Panc1 (cell line): ENCODE measurements around the gene STXBP5. TPM values are rescaled to one million over a fixed set of nuclear protein-coding genes. Genes with fewer than 3 reads are reported as not detected.

Experiments
- ATAC-seq: fragments of 200-7000 bp; cut with Tn5 transposase; 2 replicates; pipeline ENCODE4 v1.9.1; 2020; ENCODE audit warnings: mild to moderate bottlenecking, moderate library complexity
- BruUV-seq: library from RNA; stranded (reverse); fragments of 400-500 nt; replicated peaks from 2 replicates; lab custom pipeline; 2021; lab: Mats Ljungman, UMichigan
- CTCF ChIA-PET: fragments of 300-600 bp; sonication (Branson Sonifier 250); formaldehyde crosslinking; loops from one replicate; lab custom pipeline; 2022; ENCODE audit warnings: antibody characterized with exemption; lab: Charles Lee
- POLR2A ChIA-PET: fragments of 300-600 bp; sonication (Branson Sonifier 250); formaldehyde crosslinking; loops from one replicate; lab custom pipeline; 2022; ENCODE audit warnings: antibody characterized with exemption; lab: Charles Lee
- DNase-seq: peaks from one replicate; pipeline ENCODE4 v3.0.0-alpha.2; 2010; ENCODE audit warnings: low read depth, low spot score
- H3K27ac ChIP-seq: 2 replicates; pipeline ENCODE4 v1.5.1; 2011; ENCODE audit warnings: mild to moderate bottlenecking, low read length, inconsistent platforms
- H3K27me3 ChIP-seq: fragments of 200-500 bp; sonication (Bioruptor generic); 2 replicates; pipeline ENCODE4 v1.6.0; 2014; ENCODE audit warnings: low read length, inconsistent platforms; ENCODE audit not compliant: control insufficient read depth, insufficient read depth
- H3K36me3 ChIP-seq: fragments of 200-500 bp; sonication (Bioruptor generic); 2 replicates; pipeline ENCODE4 v1.5.1; 2014; ENCODE audit warnings: inconsistent platforms, mild to moderate bottlenecking, low read length, moderate library complexity; ENCODE audit not compliant: control insufficient read depth, insufficient read depth
- H3K4me1 ChIP-seq: 2 replicates; pipeline ENCODE4 v1.5.1; 2011; ENCODE audit warnings: inconsistent platforms, mild to moderate bottlenecking, low read length, moderate library complexity; ENCODE audit not compliant: control insufficient read depth, insufficient read depth
- H3K4me3 ChIP-seq, 2 experiments: 2 replicates each; pipeline ENCODE4 v1.5.1; 2011 to 2012; ENCODE audit warnings: low read depth in 2 of 2, low read length in 2 of 2, mild to moderate bottlenecking in 2 of 2, inconsistent platforms in 1 of 2, moderate library complexity in 1 of 2
- H3K9me3 ChIP-seq: fragments of 200-500 bp; sonication (Bioruptor generic); 2 replicates; pipeline ENCODE4 v1.5.1; 2014; ENCODE audit warnings: low read depth, mild to moderate bottlenecking, inconsistent platforms, low read length, moderate library complexity; ENCODE audit not compliant: control insufficient read depth, insufficient read depth
- POLR2AphosphoS5 ChIP-seq: IDR thresholded peaks from 2 replicates; pipeline ENCODE4 v1.6.1; 2012; ENCODE audit warnings: mild to moderate bottlenecking, low read depth, low read length, moderate library complexity
- SIN3A ChIP-seq: IDR thresholded peaks from 2 replicates; pipeline ENCODE4 v1.6.1; 2012; ENCODE audit warnings: low read depth, mild to moderate bottlenecking, low read length, moderate library complexity, borderline replicate concordance; ENCODE audit not compliant: insufficient read depth
- TCF7L2 ChIP-seq: IDR thresholded peaks from 2 replicates; pipeline ENCODE4 v1.6.1; 2011; ENCODE audit warnings: mild to moderate bottlenecking, low read depth, low read length, inconsistent platforms
- in situ Hi-C: cut with HindIII; loops from 2 replicates; pipeline ENCODE4 v1.10.0; 2016; ENCODE audit warnings: low sequenced_read_pairs, low pct_unique_long_range_greater_than_20kb
- intact Hi-C: fragments of 100-400 bp; cut with micrococcal nuclease; formaldehyde crosslinking; loops from one replicate; pipeline ENCODE4 v1.10.0; 2022; ENCODE audit not compliant: unreplicated experiment
- total RNA-seq: library from RNA; stranded (reverse); gene quantifications from one replicate; pipeline ENCODE4 v1.2.1, GENCODE V29; 2021; ENCODE audit not compliant: unreplicated experiment
- TF ChIP-seq, protein P1 (sequence below), 2 experiments: IDR thresholded peaks; 2 replicates each; pipeline ENCODE4 v1.6.1; 2011 to 2012; ENCODE audit warnings: low read depth in 2 of 2, control low read depth in 1 of 2, low read length in 1 of 2, mild to moderate bottlenecking in 1 of 2, moderate library complexity in 1 of 2; ENCODE audit not compliant: insufficient read depth in 1 of 2
- TF ChIP-seq, protein P2 (sequence below): fragments of 450-650 bp; IDR thresholded peaks from 2 replicates; pipeline ENCODE4 v1.5.1; 2017; ENCODE audit warnings: mild to moderate bottlenecking

The STXBP5 gene
- total RNA-seq, 1 experiment from 2014 or later, result 77.8 TPM

DNA sequence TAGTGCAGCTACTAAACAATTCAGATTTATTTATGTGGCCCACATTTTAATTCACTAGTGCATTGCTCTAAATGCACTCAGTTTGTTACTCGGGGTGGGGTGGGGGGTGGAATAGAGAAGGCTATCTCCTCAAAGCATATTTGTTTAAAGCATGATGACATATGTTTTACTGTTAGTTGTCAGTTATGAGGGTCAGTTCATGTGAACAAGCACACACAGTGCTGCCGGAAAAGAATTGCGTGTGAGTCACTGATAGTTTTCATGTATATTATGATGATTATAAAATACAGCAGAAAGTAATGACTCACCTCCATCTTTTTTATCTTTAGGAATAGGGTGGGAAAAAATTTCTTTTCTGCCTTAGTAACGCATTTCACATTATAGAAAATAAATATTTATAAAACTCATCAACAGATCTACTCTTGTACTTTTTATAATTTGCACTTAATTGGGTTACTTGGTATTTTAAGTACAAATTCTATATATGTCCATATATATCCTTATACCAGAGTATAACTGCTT lies 42.2 kb upstream of the STXBP5 start:
- no peak for DNase-seq
- TF ChIP-seq, protein P1, sequence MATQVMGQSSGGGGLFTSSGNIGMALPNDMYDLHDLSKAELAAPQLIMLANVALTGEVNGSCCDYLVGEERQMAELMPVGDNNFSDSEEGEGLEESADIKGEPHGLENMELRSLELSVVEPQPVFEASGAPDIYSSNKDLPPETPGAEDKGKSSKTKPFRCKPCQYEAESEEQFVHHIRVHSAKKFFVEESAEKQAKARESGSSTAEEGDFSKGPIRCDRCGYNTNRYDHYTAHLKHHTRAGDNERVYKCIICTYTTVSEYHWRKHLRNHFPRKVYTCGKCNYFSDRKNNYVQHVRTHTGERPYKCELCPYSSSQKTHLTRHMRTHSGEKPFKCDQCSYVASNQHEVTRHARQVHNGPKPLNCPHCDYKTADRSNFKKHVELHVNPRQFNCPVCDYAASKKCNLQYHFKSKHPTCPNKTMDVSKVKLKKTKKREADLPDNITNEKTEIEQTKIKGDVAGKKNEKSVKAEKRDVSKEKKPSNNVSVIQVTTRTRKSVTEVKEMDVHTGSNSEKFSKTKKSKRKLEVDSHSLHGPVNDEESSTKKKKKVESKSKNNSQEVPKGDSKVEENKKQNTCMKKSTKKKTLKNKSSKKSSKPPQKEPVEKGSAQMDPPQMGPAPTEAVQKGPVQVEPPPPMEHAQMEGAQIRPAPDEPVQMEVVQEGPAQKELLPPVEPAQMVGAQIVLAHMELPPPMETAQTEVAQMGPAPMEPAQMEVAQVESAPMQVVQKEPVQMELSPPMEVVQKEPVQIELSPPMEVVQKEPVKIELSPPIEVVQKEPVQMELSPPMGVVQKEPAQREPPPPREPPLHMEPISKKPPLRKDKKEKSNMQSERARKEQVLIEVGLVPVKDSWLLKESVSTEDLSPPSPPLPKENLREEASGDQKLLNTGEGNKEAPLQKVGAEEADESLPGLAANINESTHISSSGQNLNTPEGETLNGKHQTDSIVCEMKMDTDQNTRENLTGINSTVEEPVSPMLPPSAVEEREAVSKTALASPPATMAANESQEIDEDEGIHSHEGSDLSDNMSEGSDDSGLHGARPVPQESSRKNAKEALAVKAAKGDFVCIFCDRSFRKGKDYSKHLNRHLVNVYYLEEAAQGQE (IDR thresholded peaks at IDR 0.05; ENCODE audit: insufficient read depth in 1 of 2, low read depth in 2 of 2, low read length in 1 of 2), result no peak
- no peak for TF ChIP-seq TCF7L2
- no peak for TF ChIP-seq POLR2AphosphoS5
- TF ChIP-seq, protein P2, sequence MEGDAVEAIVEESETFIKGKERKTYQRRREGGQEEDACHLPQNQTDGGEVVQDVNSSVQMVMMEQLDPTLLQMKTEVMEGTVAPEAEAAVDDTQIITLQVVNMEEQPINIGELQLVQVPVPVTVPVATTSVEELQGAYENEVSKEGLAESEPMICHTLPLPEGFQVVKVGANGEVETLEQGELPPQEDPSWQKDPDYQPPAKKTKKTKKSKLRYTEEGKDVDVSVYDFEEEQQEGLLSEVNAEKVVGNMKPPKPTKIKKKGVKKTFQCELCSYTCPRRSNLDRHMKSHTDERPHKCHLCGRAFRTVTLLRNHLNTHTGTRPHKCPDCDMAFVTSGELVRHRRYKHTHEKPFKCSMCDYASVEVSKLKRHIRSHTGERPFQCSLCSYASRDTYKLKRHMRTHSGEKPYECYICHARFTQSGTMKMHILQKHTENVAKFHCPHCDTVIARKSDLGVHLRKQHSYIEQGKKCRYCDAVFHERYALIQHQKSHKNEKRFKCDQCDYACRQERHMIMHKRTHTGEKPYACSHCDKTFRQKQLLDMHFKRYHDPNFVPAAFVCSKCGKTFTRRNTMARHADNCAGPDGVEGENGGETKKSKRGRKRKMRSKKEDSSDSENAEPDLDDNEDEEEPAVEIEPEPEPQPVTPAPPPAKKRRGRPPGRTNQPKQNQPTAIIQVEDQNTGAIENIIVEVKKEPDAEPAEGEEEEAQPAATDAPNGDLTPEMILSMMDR, result no peak
- no peak for TF ChIP-seq SIN3A
- intact Hi-C loops, result no loop called here
- H3K36me3 ChIP-seq, result no peaks in the 10 kb centered on the region
- H3K9me3 ChIP-seq, result no peaks in the 10 kb centered on the region
- no peak overlapping the region for H3K4me3 ChIP-seq
- no TSS peak for BruUV-seq
- H3K27me3 ChIP-seq, result no peaks in the 10 kb centered on the region
- no peak for ATAC-seq
- in situ Hi-C loops, result no loop called here
- no peak overlapping the region for H3K27ac ChIP-seq
- ChIA-PET POLR2A (no interaction called here), CTCF (no interaction called here)
- no peaks in the 10 kb centered on the region for H3K4me1 ChIP-seq

DNA sequence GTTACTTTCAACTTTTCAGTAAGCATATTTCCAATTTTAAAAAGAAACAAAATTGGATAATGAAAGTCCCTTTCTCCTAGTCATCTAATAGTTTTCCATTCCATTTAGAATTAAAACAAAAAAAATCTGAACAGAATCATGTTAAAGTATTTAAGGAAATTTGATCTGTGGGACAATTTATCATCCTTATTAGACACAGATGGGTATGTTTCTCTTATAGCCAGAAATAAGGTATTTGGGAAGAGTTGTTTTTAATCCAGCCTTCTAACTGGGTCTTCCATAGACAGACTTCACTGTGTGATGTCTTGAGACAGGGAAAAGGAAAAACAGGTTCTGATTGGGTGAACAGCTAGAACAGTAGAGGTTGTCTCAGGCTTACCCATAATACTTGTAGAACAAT lies 39.5 kb upstream of the STXBP5 start:
- TF ChIP-seq SIN3A (no peak), POLR2AphosphoS5 (no peak), TCF7L2 (no peak)
- TF ChIP-seq, protein P2, result no peak
- TF ChIP-seq, protein P1 (IDR thresholded peaks at IDR 0.05; ENCODE audit: insufficient read depth in 1 of 2, low read depth in 2 of 2, low read length in 1 of 2), result no peak
- Histone ChIP-seq H3K9me3 (no peaks in the 10 kb centered on the region), H3K27me3 (no peaks in the 10 kb centered on the region), H3K27ac (no peak overlapping the region), H3K36me3 (no peaks in the 10 kb centered on the region), H3K4me3 (no peak overlapping the region), H3K4me1 (no peaks in the 10 kb centered on the region)
- ChIA-PET POLR2A (no interaction called here), CTCF (no interaction called here)
- no TSS peak for BruUV-seq
- in situ Hi-C loops (no loop called here), intact Hi-C loops (no loop called here)
- DNase-seq, result no peak
- no peak for ATAC-seq
